Hepatocyte (in vitro differentiated cells): Measurements from ENCODE around the gene CPE. TPM values are rescaled to one million over a fixed set of nuclear protein-coding genes. Genes with fewer than 3 reads are reported as not detected.

Source experiments
- DNase-seq: peaks from one replicate; pipeline ENCODE4 v3.0.0-alpha.2; 2016; ENCODE audit warnings: low spot score
- H2AFZ ChIP-seq: fragments of 200-600 bp; sonication (generic); 2 replicates; pipeline ENCODE4 v1.6.0; 2016; ENCODE audit warnings: antibody characterized with exemption, mild to moderate bottlenecking
- H3K27ac ChIP-seq: fragments of 200-600 bp; sonication (generic); 2 replicates; pipeline ENCODE4 v1.5.1; 2016; ENCODE audit warnings: mild to moderate bottlenecking
- H3K27me3 ChIP-seq: fragments of 200-600 bp; sonication (generic); 2 replicates; pipeline ENCODE4 v1.6.1; 2016
- H3K36me3 ChIP-seq: fragments of 200-600 bp; sonication (generic); replicated peaks from 2 replicates; pipeline ENCODE4 v1.5.1; 2016; ENCODE audit warnings: low read depth; ENCODE audit not compliant: insufficient read depth
- H3K4me1 ChIP-seq: fragments of 200-600 bp; sonication (generic); 2 replicates; pipeline ENCODE4 v1.5.1; 2016; ENCODE audit warnings: mild to moderate bottlenecking, moderate library complexity; ENCODE audit not compliant: insufficient read depth
- H3K4me2 ChIP-seq: fragments of 200-600 bp; sonication (generic); 2 replicates; pipeline ENCODE4 v1.6.0; 2016
- H3K4me3 ChIP-seq: fragments of 200-600 bp; sonication (generic); 2 replicates; pipeline ENCODE4 v1.5.1; 2016; ENCODE audit warnings: mild to moderate bottlenecking
- H3K79me2 ChIP-seq: fragments of 200-600 bp; sonication (generic); 2 replicates; pipeline ENCODE4 v1.6.0; 2017; ENCODE audit warnings: mild to moderate bottlenecking
- H3K9me2 ChIP-seq: fragments of 200-600 bp; sonication (generic); replicated peaks from 2 replicates; pipeline ENCODE4 v1.6.0; 2017; ENCODE audit warnings: mild to moderate bottlenecking; ENCODE audit not compliant: insufficient read depth
- H3K9me3 ChIP-seq: fragments of 200-600 bp; sonication (generic); 2 replicates; pipeline ENCODE4 v1.5.1; 2016; ENCODE audit warnings: low read depth, mild to moderate bottlenecking
- H4K20me1 ChIP-seq: fragments of 200-600 bp; sonication (generic); 2 replicates; pipeline ENCODE4 v1.6.0; 2016; ENCODE audit warnings: mild to moderate bottlenecking; ENCODE audit not compliant: insufficient read depth, poor library complexity, severe bottlenecking
- CTCF ChIP-seq: fragments of 200-600 bp; sonication (generic); IDR thresholded peaks from 2 replicates; pipeline ENCODE4 v1.5.1; 2016; ENCODE audit warnings: antibody characterized with exemption, mild to moderate bottlenecking; ENCODE audit not compliant: poor library complexity
- EZH2 ChIP-seq: fragments of 200-600 bp; sonication (generic); IDR thresholded peaks from 2 replicates; pipeline ENCODE4 v1.6.1; 2016; ENCODE audit warnings: antibody characterized with exemption, mild to moderate bottlenecking, borderline replicate concordance
- EZH2phosphoT487 ChIP-seq: fragments of 200-600 bp; sonication (generic); IDR thresholded peaks from one replicate; pipeline ENCODE4 v1.6.1; 2018; ENCODE audit warnings: antibody characterized with exemption, mild to moderate bottlenecking, low read depth, moderate library complexity; ENCODE audit not compliant: unreplicated experiment, severe bottlenecking
- WGBS: methylation state at CpG from one replicate; pipeline ENCODE4 v1.1.6; 2016; ENCODE audit warnings: low lambda C conversion rate; ENCODE audit errors: missing lambda C conversion rate; 5-methylcytosine and 5-hydroxymethylcytosine counted together
- polyA plus RNA-seq: library from polyadenylated mRNA; unstranded; fragments of >200 nt; fragmentation: Nextera tagmentation; extraction: Ambion mirVana; gene quantifications from 2 replicates; pipeline ENCODE4 v1.2.1, GENCODE V29; 2016
- total RNA-seq: library from RNA; depleted of rRNA; stranded (reverse); fragments of >200 nt; gene quantifications from 2 replicates; pipeline ENCODE4 v1.2.3, GENCODE V29; 2014

The CPE gene
- total and polyA plus RNA-seq, 2 experiments from 2014 or later, result 66.4 to 106 TPM

GRCh38 chr4:165385126-165385525 is 6.3 kb downstream of the CPE start:
- H3K9me3 ChIP-seq, result no peaks in the 10 kb centered on the region
- no peaks in the 10 kb centered on the region for H4K20me1 ChIP-seq
- H3K36me3 ChIP-seq, result no peaks in the 10 kb centered on the region
- no peaks in the 10 kb centered on the region for H3K9me2 ChIP-seq
- no peak for TF ChIP-seq EZH2phosphoT487
- no peak for TF ChIP-seq CTCF
- no peak for TF ChIP-seq EZH2
- H3K27ac ChIP-seq, result peak overlapping the region; percentile 74
- WGBS, result 72% methylated on average over 4 of the region's 4 CpGs
- H3K4me2 ChIP-seq, result peak overlapping the region; percentile 38
- H3K4me3 ChIP-seq, result no peak overlapping the region
- H3K27me3 ChIP-seq, result no peaks in the 10 kb centered on the region
- no peak for DNase-seq
- no peaks in the 10 kb centered on the region for H3K79me2 ChIP-seq
- H2AFZ ChIP-seq, result no peak overlapping the region
- peaks cover 6% of the 10 kb centered on the region for H3K4me1 ChIP-seq

- peak overlapping the region; percentile 47 for H3K4me2 ChIP-seq
- TF ChIP-seq CTCF (no peak), EZH2 (no peak)
- 94% methylated on average over 1 of the region's 1 CpG for WGBS
Measured at GRCh38 chr4:165386328-165386727, 7.5 kb downstream of the CPE start.

GRCh38 chr4:165388756-165389155 is 9.9 kb downstream of the CPE start:
- H3K4me3 ChIP-seq, result no peak overlapping the region
- H3K79me2 ChIP-seq, result no peaks in the 10 kb centered on the region
- no peaks in the 10 kb centered on the region for H3K27me3 ChIP-seq
- H3K9me3 ChIP-seq, result no peaks in the 10 kb centered on the region
- no peak for DNase-seq
- no peaks in the 10 kb centered on the region for H4K20me1 ChIP-seq
- TF ChIP-seq EZH2, result no peak
- peak overlapping the region; percentile 8 for H3K27ac ChIP-seq
- no peaks in the 10 kb centered on the region for H3K36me3 ChIP-seq
- H3K4me2 ChIP-seq, result peak overlapping the region; percentile 13
- peaks cover 6% of the 10 kb centered on the region for H3K4me1 ChIP-seq
- no peak overlapping the region for H2AFZ ChIP-seq
- H3K9me2 ChIP-seq, result no peaks in the 10 kb centered on the region

More at GRCh38 chr4:165386328-165386727, 7.5 kb downstream of the CPE start:
- no peaks in the 10 kb centered on the region for H4K20me1 ChIP-seq
- no peaks in the 10 kb centered on the region for H3K79me2 ChIP-seq
- no peak for DNase-seq
- no peaks in the 10 kb centered on the region for H3K27me3 ChIP-seq
- H3K4me1 ChIP-seq, result peaks cover 6% of the 10 kb centered on the region
- H3K27ac ChIP-seq, result peak overlapping the region; percentile 74
- H2AFZ ChIP-seq, result no peak overlapping the region
- H3K9me2 ChIP-seq, result no peaks in the 10 kb centered on the region
- H3K4me3 ChIP-seq, result no peak overlapping the region
- no peaks in the 10 kb centered on the region for H3K36me3 ChIP-seq
- H3K9me3 ChIP-seq, result no peaks in the 10 kb centered on the region

GRCh38 chr4:165393051-165393450 is 14.2 kb downstream of the CPE start:
- Histone ChIP-seq H3K9me2 (no peaks in the 10 kb centered on the region), H3K9me3 (no peaks in the 10 kb centered on the region), H3K4me3 (no peak overlapping the region), H4K20me1 (no peaks in the 10 kb centered on the region), H3K36me3 (no peaks in the 10 kb centered on the region), H3K4me1 (no peaks in the 10 kb centered on the region), H3K79me2 (no peaks in the 10 kb centered on the region), H2AFZ (no peak overlapping the region), H3K4me2 (no peak overlapping the region), H3K27me3 (no peaks in the 10 kb centered on the region), H3K27ac (no peak overlapping the region)
- no peak for DNase-seq
- TF ChIP-seq EZH2, result no peak
- TF ChIP-seq CTCF, result no peak
- no peak for TF ChIP-seq EZH2phosphoT487
